DMS153 (cell line): Measurements from ENCODE around the gene MAGED4.
"Not testable (repeated sequence)": the region's sequence is repeated elsewhere in the genome, so short reads cannot be mapped to it uniquely, and the experiment has no call there.

Experiments
- DNase-seq: peaks from one replicate; lab custom pipeline; 2025; lab: John Stamatoyannopoulos, UW

The MAGED4 gene

DNA sequence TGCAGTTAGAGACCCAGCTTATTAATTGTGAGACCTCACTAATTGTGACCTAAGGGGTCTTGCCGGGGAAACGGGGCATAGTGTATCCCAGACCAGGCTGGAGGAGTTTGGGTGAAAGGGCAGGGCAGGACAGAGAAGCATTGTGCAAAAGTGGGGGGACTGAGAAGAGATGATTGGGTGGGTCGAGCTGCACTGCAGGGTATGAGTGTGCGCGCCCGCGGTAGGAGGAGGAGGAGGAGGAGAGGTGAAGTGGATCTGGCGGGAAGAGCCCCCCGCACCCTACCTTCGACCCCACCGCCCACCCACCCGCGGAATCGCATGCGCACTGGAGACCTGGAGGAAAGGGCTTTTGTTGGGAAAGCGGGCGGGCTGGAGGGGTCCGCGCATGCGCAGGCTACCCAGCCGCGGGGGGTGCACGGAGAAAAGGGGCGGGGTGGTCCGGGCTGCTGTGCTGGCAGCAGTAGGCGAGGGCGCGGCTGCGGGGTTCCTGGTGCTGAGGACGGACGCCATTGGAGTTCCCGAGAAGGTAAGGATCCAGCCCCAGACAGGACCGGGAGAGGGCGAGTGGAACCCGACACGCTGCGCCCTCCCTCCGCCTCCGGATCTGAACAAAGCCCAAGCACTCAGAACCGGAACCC, at the start of gene MAGED4:
Gene MAGED4 (plus strand): TSS at position 449 of the 638 bp plus-strand sequence. CDS start 1,035 bp downstream, outside the sequence.
- not testable (repeated sequence) for DNase-seq

DNA sequence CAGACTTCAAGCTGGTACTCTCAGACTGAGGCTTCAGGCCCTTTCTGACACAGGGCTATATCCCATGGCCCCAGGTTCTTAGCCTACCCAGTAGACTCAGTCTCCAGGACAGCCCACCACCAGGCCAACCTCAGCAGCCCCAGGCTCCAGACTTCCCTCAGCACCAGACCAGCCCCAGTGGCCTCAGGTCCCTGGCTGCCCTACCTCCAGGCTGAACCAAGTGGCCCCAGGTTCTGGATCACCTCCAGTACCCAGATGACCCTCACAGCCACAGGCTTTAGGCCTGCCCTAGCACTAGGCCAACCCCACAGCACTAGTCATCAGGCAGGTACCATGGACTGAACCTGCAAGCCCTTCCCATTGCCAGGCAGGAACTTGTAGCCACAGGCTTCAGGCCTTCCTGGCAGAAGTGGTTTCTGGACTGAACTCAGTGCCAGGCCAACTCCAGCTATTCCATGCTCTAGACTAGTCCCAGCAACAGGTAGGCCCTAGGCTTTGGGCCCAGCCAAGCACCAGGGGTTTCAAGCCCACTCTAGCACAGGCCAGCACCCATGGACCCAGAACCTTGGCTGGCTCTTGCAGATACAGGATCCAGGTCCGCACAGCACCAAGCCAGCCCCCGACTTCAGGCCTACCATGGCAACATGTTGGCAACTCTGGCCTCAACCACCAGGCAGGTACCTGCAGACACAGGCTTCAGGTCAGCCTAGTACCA, 45.7 kb upstream of the MAGED4 start:
- DNase-seq: no peak

DNA sequence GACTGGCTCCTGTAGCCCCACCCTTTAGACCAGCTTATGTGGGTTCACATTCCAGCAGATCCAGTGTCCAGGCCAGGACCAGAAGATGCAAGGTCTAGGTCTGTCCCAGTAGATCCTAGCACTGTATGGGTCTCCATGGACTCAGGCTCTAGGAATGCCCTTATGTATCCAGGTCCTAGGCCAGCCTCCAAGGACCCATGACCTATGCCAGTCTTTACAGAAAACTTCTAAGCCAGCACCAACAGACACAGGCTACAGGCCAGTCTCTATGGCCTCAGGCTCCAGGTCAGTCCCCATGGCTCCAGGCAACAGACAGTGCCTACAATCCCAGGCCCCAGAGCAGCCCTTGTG, 45.2 kb upstream of the MAGED4 start:
- no peak for DNase-seq

DNA sequence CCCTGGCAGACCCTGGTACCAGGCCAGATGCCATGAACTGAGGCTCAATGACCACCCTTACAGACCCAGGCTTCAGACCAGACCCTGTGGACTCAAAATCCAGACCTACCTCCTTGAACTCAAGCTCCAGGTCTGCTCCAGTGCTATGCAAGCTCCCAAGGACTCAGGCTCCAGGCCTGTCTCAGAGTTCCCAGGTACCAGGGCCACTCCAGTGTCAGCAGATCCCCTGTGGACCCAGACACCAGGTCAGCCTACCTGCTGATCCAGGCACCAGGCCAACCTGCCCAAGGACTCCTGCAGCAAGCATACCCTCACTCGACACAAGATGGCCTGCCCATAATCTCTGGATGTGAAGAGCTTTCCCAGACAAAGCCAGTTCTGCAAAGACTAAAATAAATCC, 44.7 kb upstream of the MAGED4 start:
- DNase-seq: no peak

DNA sequence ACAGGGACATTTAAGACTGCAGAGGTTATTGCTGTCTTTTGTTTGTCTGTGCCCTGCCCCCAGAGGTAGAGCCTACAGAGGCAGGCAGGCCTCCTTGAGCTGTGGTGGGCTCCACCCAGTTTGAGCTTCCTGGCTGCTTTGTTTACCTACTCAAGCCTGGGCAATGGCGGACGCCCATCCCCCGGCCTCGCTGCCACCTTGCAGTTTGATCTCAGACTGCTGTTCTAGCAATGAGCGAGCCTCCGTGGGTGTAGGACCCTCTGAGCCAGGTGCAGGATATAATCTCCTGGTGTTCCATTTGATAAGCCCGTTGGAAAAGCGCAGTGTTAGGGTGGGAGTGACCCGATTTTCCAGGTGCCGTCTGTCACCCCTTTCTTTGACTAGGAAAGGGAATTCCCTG, 34.0 kb upstream of the MAGED4 start:
- DNase-seq: not testable (repeated sequence)

DNA sequence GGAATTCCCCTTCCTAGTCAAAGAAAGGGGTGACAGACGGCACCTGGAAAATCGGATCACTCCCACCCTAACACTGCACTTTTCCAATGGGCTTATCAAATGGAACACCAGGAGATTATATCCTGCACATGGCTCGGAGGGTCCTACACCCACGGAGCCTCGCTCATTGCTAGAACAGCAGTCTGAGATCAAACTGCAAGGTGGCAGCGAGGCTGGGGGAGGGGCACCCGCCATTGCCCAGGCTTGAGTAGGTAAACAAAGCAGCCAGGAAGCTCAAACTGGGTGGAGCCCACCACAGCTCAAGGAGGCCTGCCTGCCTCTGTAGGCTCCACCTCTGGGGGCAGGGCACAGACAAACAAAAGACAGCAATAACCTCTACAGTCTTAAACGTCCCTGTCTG, 24.5 kb upstream of the MAGED4 start:
- not testable (repeated sequence) for DNase-seq

GRCh38 chrX:52166840-52167239, 17.8 kb upstream of the MAGED4 start:
- peak; percentile 27 for DNase-seq

GRCh38 chrX:52171055-52171454, 13.6 kb upstream of the MAGED4 start:
- DNase-seq: not testable (repeated sequence)

DNA sequence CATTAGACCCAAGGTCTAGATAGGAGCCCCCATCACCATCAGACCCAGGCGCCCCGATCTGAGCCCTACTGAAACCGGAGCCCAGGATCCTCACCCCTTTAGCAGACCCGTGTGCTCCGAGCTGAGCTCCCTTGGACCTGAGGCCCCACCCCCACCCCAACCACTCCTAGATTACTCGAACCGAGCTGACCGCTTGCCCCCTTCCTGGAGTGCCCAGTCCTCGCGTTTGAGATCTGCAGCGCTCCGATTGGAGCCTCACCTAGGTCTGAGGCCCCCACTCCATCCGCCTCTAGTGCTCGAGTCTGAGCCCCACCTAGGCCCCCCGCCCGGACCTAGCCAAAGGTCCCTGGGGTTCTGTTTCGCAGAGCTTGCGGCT, 378 bp downstream of the MAGED4 start:
- not testable (repeated sequence) for DNase-seq

DNA sequence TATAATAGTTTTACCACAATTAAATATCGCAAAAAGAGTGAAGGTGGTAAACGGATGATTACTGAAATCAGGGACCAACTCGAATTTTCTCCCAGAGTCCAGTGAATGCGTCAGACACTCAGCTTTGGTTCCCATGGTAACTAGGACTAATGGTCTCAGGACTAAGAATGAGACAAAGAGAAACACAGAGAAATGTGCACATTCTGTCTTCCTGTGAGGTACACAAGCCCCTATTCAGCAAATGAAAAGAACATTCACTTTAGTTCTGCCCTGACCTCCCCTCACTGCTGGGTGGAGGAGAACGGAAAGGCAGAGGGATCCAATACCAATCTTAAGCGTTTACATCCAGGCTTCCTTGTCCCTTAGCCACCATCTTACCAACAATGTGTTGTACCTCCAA, 26.7 kb downstream of the MAGED4 start:
- DNase-seq: not testable (repeated sequence)

GRCh38 chrX:52213276-52213675, 28.6 kb downstream of the MAGED4 start:
- no peak for DNase-seq

- no peak for DNase-seq
Observed at GRCh38 chrX:52216541-52216940, 31.9 kb downstream of the MAGED4 start.

GRCh38 chrX:52217494-52218160, 32.9 kb downstream of the MAGED4 start:
- no peak for DNase-seq

DNA sequence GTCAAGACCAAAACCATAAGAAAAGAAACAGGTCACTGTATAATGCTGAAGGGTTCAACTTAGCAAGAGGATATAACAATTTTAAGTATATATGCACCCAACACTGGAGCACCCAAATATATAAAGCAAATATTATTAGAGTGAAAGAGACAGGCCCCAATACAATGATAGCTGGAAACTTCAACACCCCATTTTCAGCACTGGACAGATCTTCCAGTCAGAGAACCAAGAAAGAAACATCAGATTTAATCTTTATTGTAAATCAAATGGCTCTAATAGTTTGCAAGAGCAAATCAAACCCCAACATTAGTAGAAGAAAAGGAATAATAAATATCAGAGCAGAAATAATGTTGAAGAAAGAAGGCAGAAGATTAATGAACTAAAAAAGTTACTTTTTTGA, 36.2 kb downstream of the MAGED4 start:
- DNase-seq: no peak
